Activated CD8-positive, alpha-beta memory T cell treated with anti-CD3 and anti-CD28 coated beads for 24 hours (primary cell): ENCODE results near the gene PEDS1.

Source experiments
- DNase-seq: peaks from one replicate; pipeline ENCODE4 v3.0.0-alpha.2; 2020

Gene PEDS1

DNA sequence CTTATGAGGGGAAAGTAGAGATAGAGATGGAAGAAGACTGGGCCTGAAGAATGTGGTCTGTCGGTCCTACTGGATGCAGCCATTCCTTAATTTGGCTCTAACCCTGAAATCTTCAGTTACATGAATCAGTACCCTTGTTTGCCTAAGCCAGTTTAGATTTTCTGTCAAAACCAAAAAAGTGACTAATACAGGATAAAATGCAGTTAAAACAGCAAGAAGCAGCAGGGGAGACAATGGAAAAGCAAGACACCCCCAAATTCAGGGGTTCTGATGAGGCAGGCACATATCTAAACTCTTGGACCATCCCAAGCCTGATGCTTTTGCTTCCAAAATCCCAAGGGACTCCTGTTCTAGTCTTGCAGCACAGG, 23.2 kb downstream of the PEDS1 start:
- DNase-seq, result no peak

DNA sequence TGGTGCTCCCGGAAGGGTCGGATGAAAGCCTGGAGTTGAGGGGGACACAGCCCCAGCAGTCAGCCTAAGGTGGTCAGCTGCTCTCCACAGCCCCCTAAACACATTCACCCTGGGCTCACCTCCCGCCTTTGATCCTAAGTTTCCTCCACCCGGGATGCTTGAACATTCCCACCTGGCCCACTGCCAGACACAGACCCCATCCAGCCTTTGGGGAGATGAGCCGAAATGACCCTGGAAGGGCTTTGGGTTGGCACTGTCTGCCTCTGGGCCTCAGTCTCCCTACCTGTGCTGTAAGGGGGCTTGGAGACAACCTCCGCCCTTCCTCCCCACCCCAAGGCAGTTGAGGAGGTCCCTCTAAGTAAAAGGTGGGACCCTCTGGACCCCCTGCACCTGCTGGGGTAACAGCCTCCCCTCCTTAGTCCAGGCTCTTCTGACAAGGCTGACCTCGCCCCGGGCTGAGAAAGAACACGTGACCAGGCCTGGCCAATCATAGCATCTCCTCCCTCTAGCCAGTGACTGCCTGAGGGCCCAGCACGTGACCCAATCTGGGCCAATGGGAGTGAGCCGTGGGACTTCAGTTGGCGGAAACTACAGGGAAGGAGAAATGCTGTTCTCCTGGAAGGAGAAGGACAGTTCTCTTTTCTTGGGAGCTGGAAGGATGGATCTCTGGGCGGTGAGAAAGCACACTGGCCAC, 23.7 kb downstream of the PEDS1 start:
- no peak for DNase-seq

DNA sequence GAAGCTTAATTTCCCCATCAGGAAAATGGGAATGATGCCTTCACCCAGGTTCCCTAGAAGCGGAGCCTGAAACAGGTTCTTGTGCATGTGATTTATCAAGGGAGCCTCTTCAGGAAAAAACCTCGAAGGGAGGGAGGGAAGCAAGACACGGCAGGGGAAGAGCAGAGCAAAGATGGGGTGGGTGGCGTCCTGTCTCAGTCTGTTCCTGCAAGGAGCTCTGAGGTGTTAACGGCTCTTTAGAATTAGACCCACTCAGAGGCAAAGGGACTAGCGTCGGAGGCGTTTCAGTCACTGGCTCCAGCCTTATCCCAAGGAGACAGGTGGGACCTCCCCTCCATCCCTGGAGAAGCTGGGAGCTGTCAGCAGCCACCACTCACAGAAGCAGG, 25.0 kb downstream of the PEDS1 start:
- no peak for DNase-seq

- no peak for DNase-seq
Measured at GRCh38 chr20:50127587-50128519, 25.7 kb downstream of the PEDS1 start.

- DNase-seq, result no peak
Measured at GRCh38 chr20:50126662-50127061, 26.9 kb downstream of the PEDS1 start.

GRCh38 chr20:50125279-50125678, 28.2 kb downstream of the PEDS1 start:
- no peak for DNase-seq

DNA sequence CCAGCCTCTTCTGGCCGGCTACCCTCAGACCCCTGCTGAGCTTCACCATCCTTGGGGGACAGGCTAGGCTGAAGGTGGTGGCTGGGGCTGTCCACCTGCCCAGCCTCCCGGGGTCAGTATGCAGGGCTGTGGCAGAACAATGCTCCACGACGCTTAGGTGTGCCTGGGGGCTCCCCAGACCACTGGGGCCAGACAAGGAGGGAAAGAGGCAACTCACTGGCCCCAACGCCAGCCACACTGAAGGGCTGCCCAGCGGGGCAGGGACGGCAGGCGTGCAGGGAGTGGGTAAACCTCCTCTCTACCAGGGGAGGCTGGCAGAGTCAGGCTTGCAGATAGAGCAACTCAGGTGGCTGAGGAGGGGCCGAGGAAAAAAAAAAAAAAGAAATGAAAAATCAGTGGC, 29.0 kb downstream of the PEDS1 start:
- DNase-seq, result no peak

DNA sequence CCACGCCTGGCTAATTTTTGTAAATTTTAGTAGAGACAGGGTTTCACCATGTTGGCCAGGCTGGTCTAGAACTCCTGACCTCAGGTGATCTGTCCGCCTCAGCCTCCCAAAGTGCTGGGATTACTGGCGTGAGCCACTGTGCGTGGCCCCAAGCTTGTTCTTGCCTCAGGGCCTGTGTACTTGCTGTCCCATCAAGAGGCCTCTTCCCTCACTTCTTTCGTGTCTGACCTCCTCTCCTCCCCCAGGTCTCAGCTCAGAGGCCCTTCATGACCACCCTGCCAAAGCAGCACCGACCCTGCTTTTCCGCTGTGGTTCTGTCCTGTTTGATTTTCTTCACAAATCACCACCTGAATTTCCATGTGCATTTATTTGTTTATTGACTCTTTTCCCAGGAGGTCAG, 30.1 kb downstream of the PEDS1 start:
- no peak for DNase-seq

DNA sequence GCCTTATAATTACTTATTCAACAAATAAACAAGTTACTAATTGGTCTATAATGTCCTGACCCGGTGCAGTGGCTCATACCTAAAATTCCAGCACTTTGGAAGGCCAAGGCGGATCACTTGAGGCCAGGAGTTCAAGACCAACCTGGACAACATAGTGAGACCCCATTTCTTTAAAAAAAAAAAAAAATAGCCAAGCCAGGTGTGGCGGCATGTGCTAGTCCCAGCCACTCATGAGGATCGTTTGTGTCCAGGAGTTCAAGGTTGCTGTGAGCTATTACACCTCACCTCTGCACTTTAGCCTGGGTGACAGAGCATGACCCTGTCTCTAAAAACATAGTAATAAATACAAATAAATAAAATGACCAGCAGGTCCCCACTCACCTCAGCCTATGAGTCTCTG, 30.8 kb downstream of the PEDS1 start:
- DNase-seq, result no peak

GRCh38 chr20:50121858-50122271, 31.7 kb downstream of the PEDS1 start:
- no peak for DNase-seq

DNA sequence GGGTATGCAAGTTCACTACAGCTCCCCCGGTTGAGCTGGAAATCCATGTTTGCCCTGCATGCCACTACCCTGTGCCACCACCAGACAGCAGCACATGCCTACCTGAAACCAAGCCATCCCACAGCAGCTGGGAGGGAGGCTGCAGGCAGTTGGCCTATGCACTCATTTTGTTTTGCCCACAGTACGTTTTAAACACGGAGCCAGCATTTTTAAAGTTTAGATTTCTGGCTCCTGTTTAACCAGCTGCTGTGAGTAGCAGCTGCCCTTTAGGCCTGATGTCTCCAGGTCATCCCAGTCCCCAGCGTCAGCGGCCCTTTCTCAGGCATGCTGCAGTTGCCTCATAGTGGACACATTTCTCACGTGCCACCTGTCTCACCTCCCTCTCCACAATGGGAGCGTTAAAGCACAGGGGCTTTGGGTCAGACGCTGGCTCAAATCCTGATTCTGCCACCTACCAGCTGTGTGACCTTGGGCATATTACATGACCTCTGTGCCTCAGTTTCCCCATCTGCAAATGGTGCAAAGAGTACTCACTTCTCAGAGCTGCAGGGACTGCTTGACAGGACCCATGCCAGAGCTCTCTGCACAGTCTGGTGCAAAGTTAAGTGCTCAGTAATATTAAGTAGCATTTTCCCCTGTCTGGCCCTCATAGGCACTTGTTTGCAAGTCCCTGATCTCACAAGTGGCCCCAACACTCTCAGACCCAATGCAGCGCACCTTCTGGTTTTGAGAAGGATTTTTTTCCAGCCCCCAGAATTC, 32.4 kb downstream of the PEDS1 start:
- DNase-seq, result peak; percentile 71

DNA sequence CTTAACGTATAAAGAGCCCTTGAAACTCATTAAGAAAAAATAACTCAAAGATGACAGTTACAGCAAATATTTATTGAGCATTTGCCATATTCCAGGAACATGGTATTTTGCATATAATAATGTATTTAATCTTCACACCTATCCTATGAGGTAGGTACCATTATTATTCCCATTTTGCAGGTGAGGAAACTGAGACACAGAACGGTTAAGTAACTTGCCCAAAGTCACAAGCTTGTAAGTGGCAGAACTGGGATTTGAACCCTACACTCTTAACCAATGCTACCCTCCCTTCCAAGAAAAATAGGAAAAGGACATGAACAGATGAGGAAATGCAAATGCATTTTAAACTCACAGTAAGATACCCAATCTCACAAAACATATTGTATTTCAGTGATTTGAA, 35.3 kb downstream of the PEDS1 start:
- DNase-seq, result no peak

DNA sequence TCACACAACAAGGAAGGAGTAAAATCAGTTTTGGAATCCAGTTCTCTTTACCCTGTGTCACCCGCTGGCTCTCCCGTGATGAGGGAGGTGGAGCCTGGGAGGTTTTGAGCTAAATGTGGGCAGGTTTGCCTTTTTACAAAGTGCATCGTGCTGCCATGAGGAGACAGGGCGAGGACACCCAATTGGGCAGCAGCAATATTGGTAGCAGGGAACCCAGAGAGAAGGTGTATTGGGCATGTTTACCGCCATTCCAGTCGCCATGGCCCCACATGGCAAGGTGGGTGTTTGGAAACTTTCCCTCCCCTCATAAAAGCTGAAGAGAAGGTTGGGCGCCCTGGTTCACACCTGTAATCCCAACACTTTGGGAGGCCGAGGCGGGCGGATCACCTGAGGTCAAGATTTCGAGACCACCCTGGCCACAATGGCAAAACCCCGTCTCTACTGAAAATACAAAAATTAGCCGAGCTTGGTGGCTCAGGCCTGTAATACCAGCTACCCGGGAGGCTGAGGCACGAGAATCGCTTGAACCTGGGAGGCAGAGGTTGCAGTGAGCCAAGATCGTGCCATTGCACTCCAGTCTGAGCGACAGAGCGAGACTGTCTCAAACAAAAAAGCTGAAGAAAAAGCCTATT, 37.0 kb downstream of the PEDS1 start:
- no peak for DNase-seq

GRCh38 chr20:50115591-50116367, 37.7 kb downstream of the PEDS1 start:
- DNase-seq, result peak; percentile 92

GRCh38 chr20:50115041-50115512, 38.4 kb downstream of the PEDS1 start:
- no peak for DNase-seq

- no peak for DNase-seq
Measured at GRCh38 chr20:50113420-50114224, 39.9 kb downstream of the PEDS1 start.

- DNase-seq, result peak; percentile 94
Measured at GRCh38 chr20:50112512-50113419, 40.8 kb downstream of the PEDS1 start, which contains the start of gene UBE2V1. TSS of gene UBE2V1 (minus strand) at chr20:50113150. CDS start at chr20:50113128, 22 bp downstream.

DNA sequence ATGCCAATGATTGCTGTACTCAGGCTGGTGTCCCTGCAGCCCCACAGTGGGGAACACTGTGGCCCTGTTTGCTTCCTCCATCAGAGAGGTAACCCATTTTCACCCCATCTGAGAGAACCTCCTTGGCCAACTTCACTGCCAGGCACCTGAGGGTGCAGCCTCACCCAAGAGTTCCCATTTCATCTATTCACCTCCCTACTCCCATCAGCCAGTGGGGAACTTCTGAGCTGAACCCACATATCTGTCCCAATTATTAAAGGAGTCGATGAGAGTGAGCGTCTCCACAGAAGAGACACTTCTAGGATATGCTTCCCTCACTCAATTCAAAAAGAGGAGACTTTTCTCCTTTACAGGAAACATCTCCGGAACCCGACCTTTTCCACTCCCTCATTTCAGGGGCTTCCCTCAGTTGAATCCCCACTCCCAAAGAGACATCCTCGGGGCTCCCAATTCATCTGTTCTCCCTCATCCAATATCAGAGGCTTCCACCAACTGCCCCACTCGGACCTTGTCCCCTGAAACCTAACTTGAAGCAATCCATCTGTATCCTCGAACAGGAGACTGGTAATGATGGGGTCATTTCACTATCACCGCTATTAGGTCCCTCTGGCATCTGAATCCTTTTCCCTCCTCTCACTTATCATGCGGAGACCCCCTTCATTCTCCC, 41.6 kb downstream of the PEDS1 start:
- DNase-seq, result no peak

DNA sequence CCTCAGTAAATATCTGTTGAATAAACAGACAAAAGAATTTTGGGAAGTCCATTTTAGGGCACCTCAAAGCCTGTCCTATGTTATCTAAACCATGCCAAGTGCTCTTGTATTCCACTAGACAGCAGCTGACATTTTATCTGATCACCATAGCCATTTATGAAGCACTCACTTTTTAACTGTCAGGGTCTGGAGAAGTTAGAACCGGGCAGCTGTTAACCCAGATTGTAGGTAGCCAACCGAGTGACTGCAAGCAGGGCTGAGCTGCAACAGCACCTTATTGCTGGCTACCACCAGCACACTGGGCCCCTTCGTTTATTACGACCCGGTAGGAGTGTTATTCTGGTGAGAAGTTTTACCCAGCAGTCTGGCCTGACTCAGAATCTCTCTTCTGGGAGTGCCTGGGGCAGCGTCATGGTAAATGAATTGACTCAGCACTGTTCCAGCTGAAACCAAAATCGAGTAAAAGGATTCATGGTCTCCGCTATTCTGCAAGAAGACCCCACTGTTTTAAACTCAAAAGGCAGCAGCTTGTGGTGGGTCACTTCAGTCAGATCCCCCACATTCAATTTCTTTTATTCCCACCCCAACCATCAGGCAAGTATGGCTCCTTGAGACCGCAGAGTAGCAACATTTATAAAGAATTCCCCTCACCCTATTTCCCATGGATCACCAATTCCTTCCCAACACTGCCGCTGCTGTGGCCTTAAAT, 42.2 kb downstream of the PEDS1 start:
- no peak for DNase-seq
